ENCODE results near the gene KRIT1.

Gene KRIT1

DNA sequence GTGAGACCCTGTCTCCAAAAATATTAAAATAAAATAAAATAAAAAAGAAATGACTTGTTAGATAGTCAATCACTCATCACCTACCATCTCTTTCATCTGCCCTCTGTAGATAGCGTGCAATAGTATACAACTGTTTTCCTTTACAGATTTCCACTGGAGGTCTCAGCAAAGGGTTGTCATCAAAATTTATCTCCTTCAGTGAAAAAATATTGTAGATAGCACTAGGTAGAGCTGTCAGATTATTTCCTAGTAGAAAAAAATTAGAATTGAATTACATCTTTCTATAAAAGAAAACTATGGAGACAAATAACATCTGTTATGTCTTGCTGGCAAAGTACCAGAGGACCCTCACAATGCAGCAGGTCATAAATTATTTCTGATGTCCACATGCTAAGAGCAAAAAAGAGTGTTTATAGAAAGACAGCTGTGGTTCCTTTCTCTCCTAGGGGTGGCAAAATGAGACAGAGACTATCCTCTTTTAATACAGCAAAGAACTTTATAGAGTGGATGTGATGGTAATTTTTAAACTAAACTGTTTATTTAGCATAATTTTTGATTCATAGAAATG lies 95.2 kb downstream of the KRIT1 start:
- DNase-seq: no peak

DNA sequence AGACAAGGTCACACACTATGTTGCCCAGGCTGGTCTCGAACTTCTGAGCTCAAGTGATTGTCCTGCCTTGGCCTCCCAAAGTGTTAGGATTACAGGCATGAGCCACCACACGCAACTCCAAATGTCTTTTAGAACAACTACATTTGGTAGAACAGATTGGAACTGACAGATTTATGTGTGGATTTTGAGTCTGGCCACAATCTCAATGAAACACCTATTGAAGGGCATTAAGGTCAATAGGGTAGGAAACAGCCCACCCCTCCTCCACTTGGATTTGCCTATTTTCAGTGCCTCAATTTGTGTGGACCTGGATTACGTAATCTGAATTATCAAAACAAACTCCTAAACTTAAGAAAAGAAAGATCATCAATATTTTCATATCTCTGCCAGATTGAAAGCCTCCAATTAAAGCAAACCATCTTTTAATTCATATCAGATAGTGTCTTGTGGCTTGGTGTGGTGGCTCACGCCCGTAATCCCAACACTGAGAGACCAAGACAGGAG lies 95.9 kb downstream of the KRIT1 start:
- no peak for DNase-seq
